Measurements from ENCODE around the gene PYCR2. TPM values are rescaled to one million over a fixed set of nuclear protein-coding genes. Genes with fewer than 3 reads are reported as not detected.

PYCR2 gene
- total RNA-seq, 4 donors from 2014 or later, result 19.5 to 66.4 (median 38.8) TPM

DNA sequence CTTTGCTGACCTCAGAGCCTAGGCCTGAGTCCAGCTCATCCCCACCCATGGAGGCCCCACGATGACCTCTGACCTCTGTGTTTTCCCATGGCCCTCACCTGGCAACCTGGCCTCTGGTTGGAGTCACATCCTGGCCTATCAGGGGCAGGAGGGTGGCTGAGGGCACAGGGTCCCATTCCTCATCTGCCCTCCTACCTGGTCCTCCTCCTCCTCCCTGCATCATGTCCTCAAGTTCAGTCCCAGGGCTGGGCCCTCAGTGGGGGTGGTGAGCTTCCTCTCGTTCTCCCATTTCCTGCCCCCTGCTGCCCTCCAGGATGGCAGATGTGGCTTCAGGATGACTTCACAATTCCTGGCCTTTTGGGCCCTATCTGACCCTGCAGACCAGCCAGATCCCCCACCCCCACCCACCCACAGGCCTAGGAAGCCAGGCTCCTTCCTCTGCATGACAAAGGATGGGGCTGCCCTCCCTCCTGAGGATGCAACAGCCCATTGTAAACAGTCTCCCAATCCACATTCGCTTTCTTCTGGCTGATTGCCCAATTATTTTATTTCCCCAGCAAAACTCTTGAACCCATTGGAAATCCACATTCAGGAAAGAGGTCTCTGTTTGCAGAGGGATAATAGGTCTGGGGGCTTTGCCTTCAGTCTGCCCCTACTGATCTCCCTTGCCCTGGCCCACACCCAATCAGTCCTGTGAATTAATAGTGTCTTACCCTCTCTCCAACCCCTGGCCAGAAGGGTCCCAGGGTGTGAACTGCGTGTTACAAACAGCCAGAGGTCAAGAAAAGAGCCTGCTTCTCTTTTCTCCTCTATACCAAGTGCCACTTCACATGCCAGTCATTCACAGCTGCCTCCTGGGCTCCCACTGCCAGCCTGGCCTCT lies 24.8 kb downstream of the PYCR2 start:
- no peaks in the 10 kb centered on the region for H3K4me1 ChIP-seq
- no peak overlapping the region for H3K4me3 ChIP-seq
- H3K36me3 ChIP-seq, result no peaks in the 10 kb centered on the region
- intact Hi-C loops (cut with DNase I; ENCODE audit: low total_unique reads), result no loop called here
- H3K27ac ChIP-seq, result no peak overlapping the region
- TF ChIP-seq POLR2A (IDR thresholded peaks at IDR 0.05), result no peak
- TF ChIP-seq, protein P1, sequence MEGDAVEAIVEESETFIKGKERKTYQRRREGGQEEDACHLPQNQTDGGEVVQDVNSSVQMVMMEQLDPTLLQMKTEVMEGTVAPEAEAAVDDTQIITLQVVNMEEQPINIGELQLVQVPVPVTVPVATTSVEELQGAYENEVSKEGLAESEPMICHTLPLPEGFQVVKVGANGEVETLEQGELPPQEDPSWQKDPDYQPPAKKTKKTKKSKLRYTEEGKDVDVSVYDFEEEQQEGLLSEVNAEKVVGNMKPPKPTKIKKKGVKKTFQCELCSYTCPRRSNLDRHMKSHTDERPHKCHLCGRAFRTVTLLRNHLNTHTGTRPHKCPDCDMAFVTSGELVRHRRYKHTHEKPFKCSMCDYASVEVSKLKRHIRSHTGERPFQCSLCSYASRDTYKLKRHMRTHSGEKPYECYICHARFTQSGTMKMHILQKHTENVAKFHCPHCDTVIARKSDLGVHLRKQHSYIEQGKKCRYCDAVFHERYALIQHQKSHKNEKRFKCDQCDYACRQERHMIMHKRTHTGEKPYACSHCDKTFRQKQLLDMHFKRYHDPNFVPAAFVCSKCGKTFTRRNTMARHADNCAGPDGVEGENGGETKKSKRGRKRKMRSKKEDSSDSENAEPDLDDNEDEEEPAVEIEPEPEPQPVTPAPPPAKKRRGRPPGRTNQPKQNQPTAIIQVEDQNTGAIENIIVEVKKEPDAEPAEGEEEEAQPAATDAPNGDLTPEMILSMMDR (IDR thresholded peaks at IDR 0.05), result no peak
- no peaks in the 10 kb centered on the region for H3K9me3 ChIP-seq
- H3K27me3 ChIP-seq, result no peaks in the 10 kb centered on the region
- DNase-seq, result no peak

DNA sequence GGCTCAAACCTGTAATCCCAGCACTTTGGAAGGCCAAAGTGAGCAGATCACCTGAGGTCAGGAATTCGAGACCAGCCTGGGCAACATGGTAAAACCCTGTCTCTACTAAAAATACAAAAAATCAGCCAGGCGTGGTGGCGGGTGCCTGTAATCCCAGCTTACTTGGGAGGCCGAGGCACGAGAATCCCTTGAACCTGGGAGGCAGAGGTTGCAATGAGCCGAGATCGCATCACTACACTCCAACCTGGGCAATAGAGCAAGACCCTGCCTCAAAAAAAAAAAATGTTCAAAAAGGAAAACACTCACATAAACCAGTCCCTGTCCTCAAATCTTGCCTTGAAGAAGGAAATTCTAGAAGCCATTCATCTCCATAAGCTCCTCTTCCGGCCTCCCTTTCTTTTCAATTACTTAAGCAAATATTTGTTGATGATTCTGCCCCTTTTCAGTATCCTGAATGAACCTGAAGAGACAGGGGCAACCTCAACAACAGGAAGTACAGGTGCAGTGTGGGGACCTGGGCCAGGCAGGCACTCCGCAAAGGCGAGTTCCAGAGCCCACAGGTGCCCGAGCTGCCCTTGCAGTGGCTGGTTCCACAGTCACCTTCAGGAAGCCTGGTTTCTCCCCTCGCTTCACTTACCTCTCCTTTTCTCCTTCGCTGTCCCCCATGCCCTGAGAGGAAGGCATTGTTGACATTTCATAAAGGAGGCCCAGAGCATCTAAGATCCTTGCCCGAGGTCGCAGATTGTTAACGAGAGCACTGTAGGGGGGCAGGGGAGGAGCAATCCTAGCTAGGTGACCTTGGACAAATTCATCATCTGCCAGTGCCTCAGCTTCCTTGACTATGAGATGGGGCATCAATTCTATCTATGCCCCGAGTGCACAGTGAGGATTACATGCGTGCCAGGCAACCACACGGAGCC lies 26.2 kb downstream of the PYCR2 start:
- no peak overlapping the region for H3K27ac ChIP-seq
- TF ChIP-seq, protein P1 (IDR thresholded peaks at IDR 0.05), result no peak
- TF ChIP-seq POLR2A (IDR thresholded peaks at IDR 0.05), result no peak
- no peak for DNase-seq
- no peaks in the 10 kb centered on the region for H3K9me3 ChIP-seq
- H3K4me3 ChIP-seq, result no peak overlapping the region
- no peaks in the 10 kb centered on the region for H3K4me1 ChIP-seq
- intact Hi-C loops (cut with DNase I; ENCODE audit: low total_unique reads), result no loop called here
- H3K27me3 ChIP-seq, result no peaks in the 10 kb centered on the region
- no peaks in the 10 kb centered on the region for H3K36me3 ChIP-seq

DNA sequence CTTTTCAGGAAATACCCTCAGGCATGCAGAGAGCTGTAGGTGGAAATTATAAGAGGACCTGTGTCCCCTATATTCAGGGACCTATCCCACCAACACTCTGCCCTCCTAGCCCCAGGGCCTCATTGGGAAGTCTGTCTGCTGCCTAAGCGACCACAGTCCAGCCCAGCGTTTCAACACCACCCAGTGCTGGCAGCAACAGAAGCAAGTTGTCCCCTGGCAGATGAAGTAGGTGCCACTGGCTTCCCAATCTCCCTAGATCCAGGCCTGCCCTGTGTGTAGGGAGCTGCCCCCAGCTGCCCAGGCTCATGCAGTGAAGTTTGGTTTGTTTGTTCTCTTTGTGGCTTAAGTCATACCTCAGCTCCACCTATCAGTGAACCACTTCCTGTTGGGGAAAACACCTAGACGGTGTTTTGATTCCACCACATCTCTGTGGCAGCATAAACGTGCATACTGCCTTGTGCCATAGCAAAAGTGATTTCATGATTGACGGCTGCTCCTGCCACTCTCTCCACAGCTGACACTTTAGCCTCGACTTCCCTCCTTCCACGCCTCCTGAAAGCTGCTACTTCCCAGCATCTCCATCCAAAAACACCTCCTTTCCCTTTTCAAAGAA lies 27.0 kb downstream of the PYCR2 start:
- H3K9me3 ChIP-seq, result no peaks in the 10 kb centered on the region
- H3K4me3 ChIP-seq, result no peak overlapping the region
- no peak for TF ChIP-seq POLR2A (IDR thresholded peaks at IDR 0.05)
- no peaks in the 10 kb centered on the region for H3K27me3 ChIP-seq
- H3K36me3 ChIP-seq, result no peaks in the 10 kb centered on the region
- no peak for DNase-seq
- no peak overlapping the region for H3K27ac ChIP-seq
- intact Hi-C loops (cut with DNase I; ENCODE audit: low total_unique reads), result no loop called here
- H3K4me1 ChIP-seq, result no peaks in the 10 kb centered on the region

DNA sequence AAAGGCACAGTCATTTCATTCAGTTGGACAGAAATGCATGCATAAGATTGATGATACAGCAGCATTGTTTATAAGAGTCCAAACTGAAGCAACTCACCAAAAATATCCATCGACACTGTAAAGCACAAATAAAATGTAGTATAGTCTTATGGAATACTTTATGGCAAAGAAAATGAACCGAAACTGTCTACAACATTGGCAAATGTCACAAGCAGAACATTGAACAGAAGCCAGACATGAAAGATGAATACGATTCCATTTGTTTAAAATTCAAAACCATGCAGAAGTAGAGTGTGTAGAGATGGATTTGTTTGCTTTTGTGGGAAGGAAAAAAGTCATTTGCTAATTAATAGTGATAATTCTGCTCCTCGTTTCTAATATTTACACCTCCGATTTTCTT lies 27.6 kb downstream of the PYCR2 start:
- no peak for DNase-seq
- TF ChIP-seq POLR2A (IDR thresholded peaks at IDR 0.05), result no peak
- TF ChIP-seq, protein P1 (IDR thresholded peaks at IDR 0.05), result no peak
- H3K4me3 ChIP-seq, result no peak overlapping the region
- H3K9me3 ChIP-seq, result no peaks in the 10 kb centered on the region
- H3K27me3 ChIP-seq, result no peaks in the 10 kb centered on the region
- H3K4me1 ChIP-seq, result no peaks in the 10 kb centered on the region
- H3K36me3 ChIP-seq, result no peaks in the 10 kb centered on the region
- no peak overlapping the region for H3K27ac ChIP-seq
- intact Hi-C loops (cut with DNase I; ENCODE audit: low total_unique reads), result no loop called here

DNA sequence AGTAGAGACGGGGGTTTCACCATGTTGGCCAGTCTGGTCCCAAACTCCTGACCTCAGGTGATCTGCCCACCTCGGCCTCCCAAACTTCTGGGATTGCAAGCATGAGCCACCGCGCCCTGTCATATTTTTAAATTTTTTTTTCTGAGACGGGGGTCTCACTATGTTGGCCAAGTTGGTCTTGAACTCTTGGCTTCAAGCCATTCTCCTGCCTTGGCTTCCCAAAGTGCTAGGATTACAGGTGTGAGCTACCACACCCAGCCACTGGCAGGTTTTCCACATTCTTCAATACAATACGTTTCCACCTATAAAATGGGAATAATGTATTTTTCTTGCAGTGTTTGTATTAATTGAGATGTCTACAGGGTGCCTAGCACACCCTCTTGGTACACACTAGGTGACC lies 31.7 kb downstream of the PYCR2 start:
- DNase-seq, result no peak
- no peaks in the 10 kb centered on the region for H3K36me3 ChIP-seq
- no peaks in the 10 kb centered on the region for H3K4me1 ChIP-seq
- TF ChIP-seq, protein P1 (IDR thresholded peaks at IDR 0.05), result no peak
- TF ChIP-seq POLR2A (IDR thresholded peaks at IDR 0.05), result no peak
- no peaks in the 10 kb centered on the region for H3K27me3 ChIP-seq
- intact Hi-C loops (cut with DNase I; ENCODE audit: low total_unique reads), result no loop called here
- no peak overlapping the region for H3K4me3 ChIP-seq
- no peak overlapping the region for H3K27ac ChIP-seq
- no peaks in the 10 kb centered on the region for H3K9me3 ChIP-seq
